Measurements from ENCODE around the gene GGTA1.

Gene GGTA1

GRCh38 chr9:121509180-121509579 is 9.5 kb upstream of the GGTA1 start:
- Histone ChIP-seq H4K8ac (ENCODE audit: low read length) (no peak overlapping the region), H3K4ac (ENCODE audit: low read depth in 1 of 2, low read length in 2 of 2) (no peak overlapping the region), H3K9me3 (ENCODE audit: control insufficient read depth, low read length) (peaks cover 4% of the 10 kb centered on the region), H2AK5ac (ENCODE audit: low read length, severe bottlenecking) (no peak overlapping the region), H3K4me1 (ENCODE audit: control insufficient read depth, insufficient read depth, low read depth, low read length) (no peaks in the 10 kb centered on the region), H3K9ac (ENCODE audit: low read length) (no peak overlapping the region), H2BK120ac (ENCODE audit: low read depth, low read length) (no peak overlapping the region), H3K4me3 (ENCODE audit: insufficient read depth in 1 of 2, low read depth in 1 of 2, low read length in 2 of 2) (no peak overlapping the region), H3K36me3 (ENCODE audit: control insufficient read depth in 1 of 2, insufficient read depth in 2 of 2, low read depth in 1 of 2, low read length in 2 of 2) (no peaks in the 10 kb centered on the region), H2BK12ac (ENCODE audit: low read length in 2 of 2) (no peak overlapping the region), H4K91ac (ENCODE audit: low read length) (no peak overlapping the region), H2BK15ac (ENCODE audit: low read depth, poor library complexity, severe bottlenecking) (no peak overlapping the region), H2AFZ (ENCODE audit: low read depth, low read length) (no peak overlapping the region), H3K23ac (ENCODE audit: low read length in 2 of 2) (no peak overlapping the region), H3K27ac (ENCODE audit: low read length, poor library complexity, severe bottlenecking) (no peak overlapping the region), H3K27me3 (ENCODE audit: control insufficient read depth in 1 of 2, insufficient read depth in 1 of 2, low read length in 2 of 2) (peaks cover 16 to 35% of the 10 kb centered on the region in 2 experiments), H3K79me1 (replicated peaks; ENCODE audit: low read length, poor library complexity, severe bottlenecking) (no peaks in the 10 kb centered on the region), H3K18ac (ENCODE audit: low read depth in 1 of 2, low read length in 2 of 2) (no peak overlapping the region), H3K14ac (ENCODE audit: low read length in 2 of 2) (no peak overlapping the region), H3K4me2 (ENCODE audit: low read length, poor library complexity, severe bottlenecking) (no peak overlapping the region), H2BK5ac (ENCODE audit: low read depth, low read length, poor library complexity, severe bottlenecking) (no peak overlapping the region)
- no peak for DNase-seq
- 96% methylated on average over 3 of the region's 5 CpGs for WGBS

- H3K14ac ChIP-seq (ENCODE audit: low read length in 2 of 2): no peak overlapping the region
- no peak for DNase-seq
- H3K79me1 ChIP-seq (replicated peaks; ENCODE audit: low read length, poor library complexity, severe bottlenecking): no peaks in the 10 kb centered on the region
- H3K18ac ChIP-seq (ENCODE audit: low read depth in 1 of 2, low read length in 2 of 2): no peak overlapping the region
- H3K27me3 ChIP-seq (ENCODE audit: control insufficient read depth in 1 of 2, insufficient read depth in 1 of 2, low read length in 2 of 2): peaks cover 16 to 37% of the 10 kb centered on the region in 2 experiments
- H3K4ac ChIP-seq (ENCODE audit: low read depth in 1 of 2, low read length in 2 of 2): no peak overlapping the region
- no peak overlapping the region for H2BK15ac ChIP-seq (ENCODE audit: low read depth, poor library complexity, severe bottlenecking)
- H4K8ac ChIP-seq (ENCODE audit: low read length): no peak overlapping the region
- H2AK5ac ChIP-seq (ENCODE audit: low read length, severe bottlenecking): no peak overlapping the region
- no peak overlapping the region for H2BK120ac ChIP-seq (ENCODE audit: low read depth, low read length)
- H3K4me1 ChIP-seq (ENCODE audit: control insufficient read depth, insufficient read depth, low read depth, low read length): no peaks in the 10 kb centered on the region
- no peak overlapping the region for H4K91ac ChIP-seq (ENCODE audit: low read length)
- no peak overlapping the region for H3K27ac ChIP-seq (ENCODE audit: low read length, poor library complexity, severe bottlenecking)
- no peak overlapping the region for H2AFZ ChIP-seq (ENCODE audit: low read depth, low read length)
- no peaks in the 10 kb centered on the region for H3K36me3 ChIP-seq (ENCODE audit: control insufficient read depth in 1 of 2, insufficient read depth in 2 of 2, low read depth in 1 of 2, low read length in 2 of 2)
- H3K4me3 ChIP-seq (ENCODE audit: insufficient read depth in 1 of 2, low read depth in 1 of 2, low read length in 2 of 2): no peak overlapping the region
- no peak overlapping the region for H3K9ac ChIP-seq (ENCODE audit: low read length)
- H2BK5ac ChIP-seq (ENCODE audit: low read depth, low read length, poor library complexity, severe bottlenecking): no peak overlapping the region
- peaks cover 4% of the 10 kb centered on the region for H3K9me3 ChIP-seq (ENCODE audit: control insufficient read depth, low read length)
- H2BK12ac ChIP-seq (ENCODE audit: low read length in 2 of 2): no peak overlapping the region
- no peak overlapping the region for H3K23ac ChIP-seq (ENCODE audit: low read length in 2 of 2)
- H3K4me2 ChIP-seq (ENCODE audit: low read length, poor library complexity, severe bottlenecking): no peak overlapping the region
Measured at GRCh38 chr9:121508415-121508814, 8.8 kb upstream of the GGTA1 start.

GRCh38 chr9:121505903-121506735 is 6.5 kb upstream of the GGTA1 start:
- no peaks in the 10 kb centered on the region for H3K79me1 ChIP-seq (replicated peaks; ENCODE audit: low read length, poor library complexity, severe bottlenecking)
- no peaks in the 10 kb centered on the region for H3K36me3 ChIP-seq (ENCODE audit: control insufficient read depth in 1 of 2, insufficient read depth in 2 of 2, low read depth in 1 of 2, low read length in 2 of 2)
- no peak overlapping the region for H3K4me3 ChIP-seq (ENCODE audit: insufficient read depth in 1 of 2, low read depth in 1 of 2, low read length in 2 of 2)
- no peak overlapping the region for H3K27ac ChIP-seq (ENCODE audit: low read length, poor library complexity, severe bottlenecking)
- H2AK5ac ChIP-seq (ENCODE audit: low read length, severe bottlenecking): no peak overlapping the region
- H4K91ac ChIP-seq (ENCODE audit: low read length): no peak overlapping the region
- no peak overlapping the region for H4K8ac ChIP-seq (ENCODE audit: low read length)
- H3K9me3 ChIP-seq (ENCODE audit: control insufficient read depth, low read length): peaks cover 4% of the 10 kb centered on the region
- no peaks in the 10 kb centered on the region for H3K4me1 ChIP-seq (ENCODE audit: control insufficient read depth, insufficient read depth, low read depth, low read length)
- H3K18ac ChIP-seq (ENCODE audit: low read depth in 1 of 2, low read length in 2 of 2): no peak overlapping the region
- no peak overlapping the region for H3K9ac ChIP-seq (ENCODE audit: low read length)
- 67% methylated on average over 12 of the region's 12 CpGs for WGBS
- H3K14ac ChIP-seq (ENCODE audit: low read length in 2 of 2): no peak overlapping the region
- no peak overlapping the region for H2BK15ac ChIP-seq (ENCODE audit: low read depth, poor library complexity, severe bottlenecking)
- H3K23ac ChIP-seq (ENCODE audit: low read length in 2 of 2): no peak overlapping the region
- no peak overlapping the region for H3K4ac ChIP-seq (ENCODE audit: low read depth in 1 of 2, low read length in 2 of 2)
- H2BK120ac ChIP-seq (ENCODE audit: low read depth, low read length): no peak overlapping the region
- H2AFZ ChIP-seq (ENCODE audit: low read depth, low read length): no peak overlapping the region
- DNase-seq: no peak
- no peak overlapping the region for H2BK5ac ChIP-seq (ENCODE audit: low read depth, low read length, poor library complexity, severe bottlenecking)
- H2BK12ac ChIP-seq (ENCODE audit: low read length in 2 of 2): no peak overlapping the region
- H3K27me3 ChIP-seq (ENCODE audit: control insufficient read depth in 1 of 2, insufficient read depth in 1 of 2, low read length in 2 of 2): peaks cover 16 to 44% of the 10 kb centered on the region in 2 experiments
- H3K4me2 ChIP-seq (ENCODE audit: low read length, poor library complexity, severe bottlenecking): no peak overlapping the region

- no peak overlapping the region for H3K9ac ChIP-seq (ENCODE audit: low read length)
- no peak overlapping the region for H3K4me2 ChIP-seq (ENCODE audit: low read length, poor library complexity, severe bottlenecking)
- DNase-seq: no peak
- 24% methylated on average over 2 of the region's 3 CpGs for WGBS
- H3K36me3 ChIP-seq (ENCODE audit: control insufficient read depth in 1 of 2, insufficient read depth in 2 of 2, low read depth in 1 of 2, low read length in 2 of 2): no peaks in the 10 kb centered on the region
- no peak overlapping the region for H4K8ac ChIP-seq (ENCODE audit: low read length)
- no peak overlapping the region for H3K4ac ChIP-seq (ENCODE audit: low read depth in 1 of 2, low read length in 2 of 2)
- peaks cover 16% of the 10 kb centered on the region for H3K4me1 ChIP-seq (ENCODE audit: control insufficient read depth, insufficient read depth, low read depth, low read length)
- peaks cover 4% of the 10 kb centered on the region for H3K9me3 ChIP-seq (ENCODE audit: control insufficient read depth, low read length)
- no peak overlapping the region for H2AFZ ChIP-seq (ENCODE audit: low read depth, low read length)
- no peak overlapping the region for H2BK12ac ChIP-seq (ENCODE audit: low read length in 2 of 2)
- no peak overlapping the region for H2BK15ac ChIP-seq (ENCODE audit: low read depth, poor library complexity, severe bottlenecking)
- no peak overlapping the region for H3K27ac ChIP-seq (ENCODE audit: low read length, poor library complexity, severe bottlenecking)
- no peak overlapping the region for H3K18ac ChIP-seq (ENCODE audit: low read depth in 1 of 2, low read length in 2 of 2)
- no peak overlapping the region for H4K91ac ChIP-seq (ENCODE audit: low read length)
- H2BK120ac ChIP-seq (ENCODE audit: low read depth, low read length): no peak overlapping the region
- no peak overlapping the region for H2AK5ac ChIP-seq (ENCODE audit: low read length, severe bottlenecking)
- H3K4me3 ChIP-seq (ENCODE audit: insufficient read depth in 1 of 2, low read depth in 1 of 2, low read length in 2 of 2): no peak overlapping the region
- H3K79me1 ChIP-seq (replicated peaks; ENCODE audit: low read length, poor library complexity, severe bottlenecking): no peaks in the 10 kb centered on the region
- no peak overlapping the region for H2BK5ac ChIP-seq (ENCODE audit: low read depth, low read length, poor library complexity, severe bottlenecking)
- peaks cover 30 to 66% of the 10 kb centered on the region in 2 experiments for H3K27me3 ChIP-seq (ENCODE audit: control insufficient read depth in 1 of 2, insufficient read depth in 1 of 2, low read length in 2 of 2)
- peak overlapping the region in 1 of 2 experiments; percentile 40 for H3K23ac ChIP-seq (ENCODE audit: low read length in 2 of 2)
- H3K14ac ChIP-seq (ENCODE audit: low read length in 2 of 2): no peak overlapping the region
Measured at GRCh38 chr9:121503444-121503843, 3.8 kb upstream of the GGTA1 start.

All from mesenchymal stem cell (in vitro differentiated cells and primary cell).